Activated CD8-positive, alpha-beta T cell treated with anti-CD3 and anti-CD28 coated beads for 36 hours (primary cell): Measurements from ENCODE around the gene CTPS2. TPM values are rescaled to one million over a fixed set of nuclear protein-coding genes. Genes with fewer than 3 reads are reported as not detected.
"Not testable (repeated sequence)": the region's sequence is repeated elsewhere in the genome, so short reads cannot be mapped to it uniquely, and the experiment has no call there.

Experiments
- ATAC-seq: fragments of 200-7000 bp; cut with Tn5 transposase; one replicate; pipeline ENCODE4 v1.10.0; 2021; ENCODE audit warnings: mild to moderate bottlenecking, moderate library complexity
- CTCF ChIA-PET: fragments of 350-600 bp; sonication (Branson Sonifier 250); formaldehyde crosslinking; loops from one replicate; lab custom pipeline; 2021; ENCODE audit warnings: antibody characterized with exemption; lab: Charles Lee
- POLR2A ChIA-PET: fragments of 350-600 bp; sonication (Branson Sonifier 250); formaldehyde crosslinking; loops from one replicate; lab custom pipeline; 2021; ENCODE audit warnings: antibody characterized with exemption; lab: Charles Lee
- DNase-seq: peaks from one replicate; pipeline ENCODE4 v3.0.0-alpha.2; 2020
- H3K27ac Mint-ChIP-seq: one replicate; pipeline ENCODE4 v1.8.0; 2021; ENCODE audit warnings: mild to moderate bottlenecking, mixed read lengths
- H3K27me3 Mint-ChIP-seq: one replicate; pipeline ENCODE4 v1.8.0; 2021; ENCODE audit warnings: mixed read lengths
- H3K36me3 Mint-ChIP-seq: one replicate; pipeline ENCODE4 v1.8.0; 2021; ENCODE audit warnings: low read depth, mixed read lengths
- H3K4me1 Mint-ChIP-seq: one replicate; pipeline ENCODE4 v1.8.0; 2021; ENCODE audit warnings: low read depth, mixed read lengths
- H3K4me3 Mint-ChIP-seq: one replicate; pipeline ENCODE4 v1.8.0; 2021; ENCODE audit warnings: mild to moderate bottlenecking, moderate library complexity, mixed read lengths
- H3K9me3 Mint-ChIP-seq: one replicate; pipeline ENCODE4 v1.8.0; 2021; ENCODE audit warnings: mixed read lengths
- CTCF ChIP-seq: fragments of 200-600 bp; IDR thresholded peaks from one replicate; pipeline ENCODE4 v1.8.0; 2022; ENCODE audit warnings: antibody characterized with exemption, mild to moderate bottlenecking
- intact Hi-C: fragments of 100-400 bp; cut with micrococcal nuclease; formaldehyde crosslinking; loops from one replicate; pipeline ENCODE4 v1.10.0; 2022
- total RNA-seq, 2 experiments: library from RNA; stranded (reverse); gene quantifications; one replicate each; pipeline ENCODE4 v1.2.3, GENCODE V29; 2021

The CTPS2 gene
- total RNA-seq, 2 experiments from 2014 or later = 6.2 to 6.7 TPM

GRCh38 chrX:16612257-16612897 lies 100.1 kb downstream of the CTPS2 start:
- ATAC-seq = no peak
- intact Hi-C loops = no loop called here
- POLR2A ChIA-PET = no interaction called here

GRCh38 chrX:16610654-16611053 lies 101.8 kb downstream of the CTPS2 start:
- H3K4me3 Mint-ChIP-seq, intact Hi-C loops, H3K4me1 Mint-ChIP-seq, H3K27ac Mint-ChIP-seq, CTCF ChIA-PET, H3K9me3 Mint-ChIP-seq, POLR2A ChIA-PET, DNase-seq, ATAC-seq, H3K27me3 Mint-ChIP-seq, H3K36me3 Mint-ChIP-seq: not testable (repeated sequence)

More at GRCh38 chrX:16612257-16612897, 100.1 kb downstream of the CTPS2 start:
- Mint-ChIP-seq H3K9me3 (no peaks in the 10 kb centered on the region), H3K4me3 (no peak overlapping the region), H3K27me3 (no peaks in the 10 kb centered on the region), H3K36me3 (peaks cover 9% of the 10 kb centered on the region), H3K27ac (no peak overlapping the region), H3K4me1 (peaks cover under 1% of the 10 kb centered on the region)
- CTCF ChIA-PET = no interaction called here
- no peak for DNase-seq
- no peak for TF ChIP-seq CTCF

- no peak for ATAC-seq
- ChIA-PET POLR2A (no interaction called here), CTCF (no interaction called here)
- no peak for DNase-seq
- peaks cover 7% of the 10 kb centered on the region for H3K4me1 Mint-ChIP-seq
- no peaks in the 10 kb centered on the region for H3K27me3 Mint-ChIP-seq
- no peak for TF ChIP-seq CTCF
- intact Hi-C loops = no loop called here
- peaks cover 4% of the 10 kb centered on the region for H3K36me3 Mint-ChIP-seq
- no peaks in the 10 kb centered on the region for H3K9me3 Mint-ChIP-seq
- no peak overlapping the region for H3K4me3 Mint-ChIP-seq
- H3K27ac Mint-ChIP-seq = no peak overlapping the region
Observed at GRCh38 chrX:16610121-16610621, 102.3 kb downstream of the CTPS2 start.

- H3K27me3 Mint-ChIP-seq = no peaks in the 10 kb centered on the region
- H3K4me1 Mint-ChIP-seq = peaks cover 19% of the 10 kb centered on the region
- TF ChIP-seq CTCF = no peak
- intact Hi-C loops = no loop called here
- no peaks in the 10 kb centered on the region for H3K36me3 Mint-ChIP-seq
- H3K27ac Mint-ChIP-seq = no peak overlapping the region
- no peak overlapping the region for H3K4me3 Mint-ChIP-seq
- H3K9me3 Mint-ChIP-seq = no peaks in the 10 kb centered on the region
- CTCF ChIA-PET = interaction anchor here (1.2 kb wide), 1 partner anchor 159 kb away, joined by 3 read pairs; no protein-coding TSS in a partner anchor
- POLR2A ChIA-PET = no interaction called here
- no peak for DNase-seq
- no peak for ATAC-seq
Observed at GRCh38 chrX:16606142-16606720, 106.2 kb downstream of the CTPS2 start.

- H3K27me3 Mint-ChIP-seq = no peaks in the 10 kb centered on the region
- ChIA-PET POLR2A (no interaction called here), CTCF (no interaction called here)
- intact Hi-C loops = no loop called here
- peaks cover 19% of the 10 kb centered on the region for H3K4me1 Mint-ChIP-seq
- no peak for TF ChIP-seq CTCF
- ATAC-seq = no peak
- DNase-seq = no peak
- H3K27ac Mint-ChIP-seq = peak overlapping the region; percentile 91
- H3K9me3 Mint-ChIP-seq = no peaks in the 10 kb centered on the region
- no peak overlapping the region for H3K4me3 Mint-ChIP-seq
- no peaks in the 10 kb centered on the region for H3K36me3 Mint-ChIP-seq
Observed at GRCh38 chrX:16604337-16604736, 108.1 kb downstream of the CTPS2 start.
